Upper lobe of right lung (tissue), 1 donor: ENCODE results near the gene RAD51AP2. TPM values are rescaled to one million over a fixed set of nuclear protein-coding genes. Genes with fewer than 3 reads are reported as not detected.
"Not testable (repeated sequence)": the region's sequence is repeated elsewhere in the genome, so short reads cannot be mapped to it uniquely, and the experiment has no call there.

Experiments used
- ATAC-seq: fragments of 200-7000 bp; cut with Tn5 transposase; one replicate; pipeline ENCODE4 v1.9.1; 2020; ENCODE audit warnings: mild to moderate bottlenecking, moderate library complexity
- DNase-seq: peaks from one replicate; pipeline ENCODE4 v3.0.0-alpha.2; 2020
- H3K27ac ChIP-seq: fragments of 200-600 bp; one replicate; pipeline ENCODE4 v1.8.0; 2022
- H3K27me3 ChIP-seq: fragments of 200-600 bp; one replicate; pipeline ENCODE4 v1.8.0; 2022; ENCODE audit warnings: mild to moderate bottlenecking
- H3K36me3 ChIP-seq: fragments of 200-600 bp; one replicate; pipeline ENCODE4 v1.8.0; 2022
- H3K4me1 ChIP-seq: fragments of 200-600 bp; one replicate; pipeline ENCODE4 v1.8.0; 2022
- H3K4me3 ChIP-seq: fragments of 200-600 bp; one replicate; pipeline ENCODE4 v1.8.0; 2022; ENCODE audit warnings: mild to moderate bottlenecking
- H3K9me3 ChIP-seq: fragments of 200-600 bp; one replicate; pipeline ENCODE4 v1.8.0; 2022
- CTCF ChIP-seq: fragments of 200-600 bp; IDR thresholded peaks from one replicate; pipeline ENCODE4 v1.8.0; 2022; ENCODE audit warnings: antibody characterized with exemption
- intact Hi-C: fragments of 100-400 bp; cut with DNase I; formaldehyde crosslinking; loops from one replicate; pipeline ENCODE4 v1.11.0; 2022
- total RNA-seq: library from RNA; stranded (reverse); fragmentation: NEBNext Ultra II Directional; extraction: Animal tissue kit (Norgen Biotek cat#: 25700); gene quantifications from one replicate; pipeline ENCODE4 v1.2.1, GENCODE V29; 2021
- donor health status: DM: no; HTN: yes; CAD: no; lungs with severe emphysema.

Gene RAD51AP2
- total RNA-seq, 1 donor from 2014 or later: not detected

GRCh38 chr2:17517481-17518211 is 594 bp downstream of the RAD51AP2 start:
- intact Hi-C loops: no loop called here
- Histone ChIP-seq H3K4me3 (peak overlapping the region; percentile 44), H3K4me1 (no peaks in the 10 kb centered on the region), H3K27me3 (peaks cover 32% of the 10 kb centered on the region), H3K9me3 (no peaks in the 10 kb centered on the region), H3K36me3 (no peaks in the 10 kb centered on the region), H3K27ac (no peak overlapping the region)
- DNase-seq (no peak), ATAC-seq (no peak)
- TF ChIP-seq CTCF: no peak

DNA sequence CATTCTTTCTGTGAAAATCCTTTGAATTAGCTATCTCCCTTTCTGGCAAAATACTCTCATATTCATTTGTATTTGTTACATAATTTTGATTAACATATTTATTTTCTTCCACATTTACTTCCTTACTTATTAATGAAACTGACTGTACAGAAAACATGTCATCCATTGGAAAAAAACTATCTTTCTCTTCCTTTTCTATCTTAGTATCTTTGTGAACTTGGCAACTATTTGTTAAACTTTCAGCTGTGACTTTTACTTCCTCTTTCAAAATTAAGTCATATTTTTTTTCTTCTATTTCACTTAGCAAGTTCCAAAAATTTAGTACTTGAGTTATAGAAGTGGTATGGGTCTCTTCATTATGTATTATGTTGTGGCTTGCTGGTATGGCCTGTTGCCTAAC is 2.6 kb downstream of the RAD51AP2 start:
- ATAC-seq: no peak
- intact Hi-C loops: no loop called here
- H3K9me3 ChIP-seq: no peaks in the 10 kb centered on the region

DNA sequence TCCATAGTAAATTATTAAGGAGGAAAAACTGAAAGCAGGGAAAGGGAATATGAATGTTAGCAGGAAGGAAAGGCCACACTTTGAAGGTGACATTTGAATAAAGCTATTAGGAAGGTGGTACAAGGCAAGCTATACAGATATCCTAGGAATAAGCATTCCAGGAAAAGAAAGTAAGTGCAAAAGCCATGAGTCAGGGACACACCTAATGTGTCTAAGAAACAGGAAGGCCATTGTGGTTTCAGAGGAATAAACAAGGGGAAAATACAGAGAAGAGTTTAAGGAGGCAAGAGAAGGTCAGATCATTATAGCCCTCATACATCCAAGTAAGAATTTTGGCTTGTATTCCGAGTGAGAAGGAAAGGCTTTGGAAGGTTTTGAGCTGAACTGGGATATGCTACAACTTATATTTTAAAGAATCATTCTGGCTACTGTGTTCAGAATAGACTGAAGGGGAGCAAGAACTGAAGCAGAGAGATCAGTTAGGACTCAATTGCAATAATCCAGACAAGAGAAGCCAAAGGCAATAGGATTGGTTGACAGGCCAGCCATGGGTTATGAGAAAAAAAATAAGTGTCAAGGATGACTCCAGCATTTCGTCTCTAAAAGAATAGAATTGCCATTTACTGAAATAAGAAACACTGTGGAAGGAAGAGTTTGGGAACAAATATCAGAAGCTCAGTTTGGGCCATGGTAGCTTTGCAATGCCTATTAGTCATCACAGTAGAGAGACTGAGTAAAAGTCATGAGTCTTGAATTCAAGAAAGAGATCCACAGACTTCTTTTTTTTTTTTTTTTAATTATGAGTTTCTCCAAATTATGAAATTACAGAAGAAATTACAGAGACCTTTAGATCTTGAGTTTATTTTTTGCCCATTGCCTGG is 11.3 kb downstream of the RAD51AP2 start:
- no peak overlapping the region for H3K4me3 ChIP-seq
- H3K27me3 ChIP-seq: no peaks in the 10 kb centered on the region
- H3K36me3 ChIP-seq: no peaks in the 10 kb centered on the region
- DNase-seq (no peak), ATAC-seq (no peak)
- no peak overlapping the region for H3K27ac ChIP-seq
- no peaks in the 10 kb centered on the region for H3K4me1 ChIP-seq
- no peak for TF ChIP-seq CTCF
- no peaks in the 10 kb centered on the region for H3K9me3 ChIP-seq
- intact Hi-C loops: no loop called here

More for the DNA sequence above, 2.6 kb downstream of the RAD51AP2 start:
- DNase-seq: no peak
- no peaks in the 10 kb centered on the region for H3K4me1 ChIP-seq
- no peak overlapping the region for H3K4me3 ChIP-seq
- peaks cover 32% of the 10 kb centered on the region for H3K27me3 ChIP-seq
- no peaks in the 10 kb centered on the region for H3K36me3 ChIP-seq
- no peak for TF ChIP-seq CTCF
- no peak overlapping the region for H3K27ac ChIP-seq

- Histone ChIP-seq H3K4me3 (no peak overlapping the region), H3K27ac (no peak overlapping the region), H3K27me3 (no peaks in the 10 kb centered on the region), H3K9me3 (no peaks in the 10 kb centered on the region), H3K36me3 (no peaks in the 10 kb centered on the region), H3K4me1 (no peaks in the 10 kb centered on the region)
- ATAC-seq (peak; percentile 64), DNase-seq (no peak)
- intact Hi-C loops: no loop called here
- no peak for TF ChIP-seq CTCF
Measured at GRCh38 chr2:17497718-17498117, 20.5 kb downstream of the RAD51AP2 start.

GRCh38 chr2:17495590-17495989 is 22.6 kb downstream of the RAD51AP2 start:
- no peaks in the 10 kb centered on the region for H3K9me3 ChIP-seq
- H3K27ac ChIP-seq: no peak overlapping the region
- intact Hi-C loops: no loop called here
- TF ChIP-seq CTCF: no peak
- no peak overlapping the region for H3K4me3 ChIP-seq
- no peak for DNase-seq
- no peaks in the 10 kb centered on the region for H3K4me1 ChIP-seq
- peak; percentile 16 for ATAC-seq
- no peaks in the 10 kb centered on the region for H3K27me3 ChIP-seq
- H3K36me3 ChIP-seq: no peaks in the 10 kb centered on the region

- H3K9me3 ChIP-seq, ATAC-seq, DNase-seq, H3K4me3 ChIP-seq, H3K27ac ChIP-seq, H3K4me1 ChIP-seq, H3K36me3 ChIP-seq, intact Hi-C loops, H3K27me3 ChIP-seq: not testable (repeated sequence)
Measured at GRCh38 chr2:17490165-17490564, 28.1 kb downstream of the RAD51AP2 start.

- H3K9me3 ChIP-seq, H3K27ac ChIP-seq, H3K27me3 ChIP-seq, H3K4me1 ChIP-seq, H3K4me3 ChIP-seq, H3K36me3 ChIP-seq, DNase-seq, intact Hi-C loops, ATAC-seq: not testable (repeated sequence)
Measured at GRCh38 chr2:17488610-17489009, 29.6 kb downstream of the RAD51AP2 start.
